GM20000 (cell line): ENCODE data around the gene UGT1A9.

Experiments
- DNase-seq: peaks from one replicate; pipeline ENCODE4 v3.0.0; 2012; ENCODE audit warnings: low spot score
- TF ChIP-seq, protein P1 (sequence below): IDR thresholded peaks from 2 replicates; pipeline ENCODE4 v1.5.1; 2012; ENCODE audit warnings: mild to moderate bottlenecking, control low read depth; ENCODE audit errors: extremely low read depth, missing control alignments

UGT1A9 gene

GRCh38 chr2:233821709-233822100 lies 150.0 kb downstream of the UGT1A9 start:
- DNase-seq, result no peak
- TF ChIP-seq, protein P1, sequence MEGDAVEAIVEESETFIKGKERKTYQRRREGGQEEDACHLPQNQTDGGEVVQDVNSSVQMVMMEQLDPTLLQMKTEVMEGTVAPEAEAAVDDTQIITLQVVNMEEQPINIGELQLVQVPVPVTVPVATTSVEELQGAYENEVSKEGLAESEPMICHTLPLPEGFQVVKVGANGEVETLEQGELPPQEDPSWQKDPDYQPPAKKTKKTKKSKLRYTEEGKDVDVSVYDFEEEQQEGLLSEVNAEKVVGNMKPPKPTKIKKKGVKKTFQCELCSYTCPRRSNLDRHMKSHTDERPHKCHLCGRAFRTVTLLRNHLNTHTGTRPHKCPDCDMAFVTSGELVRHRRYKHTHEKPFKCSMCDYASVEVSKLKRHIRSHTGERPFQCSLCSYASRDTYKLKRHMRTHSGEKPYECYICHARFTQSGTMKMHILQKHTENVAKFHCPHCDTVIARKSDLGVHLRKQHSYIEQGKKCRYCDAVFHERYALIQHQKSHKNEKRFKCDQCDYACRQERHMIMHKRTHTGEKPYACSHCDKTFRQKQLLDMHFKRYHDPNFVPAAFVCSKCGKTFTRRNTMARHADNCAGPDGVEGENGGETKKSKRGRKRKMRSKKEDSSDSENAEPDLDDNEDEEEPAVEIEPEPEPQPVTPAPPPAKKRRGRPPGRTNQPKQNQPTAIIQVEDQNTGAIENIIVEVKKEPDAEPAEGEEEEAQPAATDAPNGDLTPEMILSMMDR, result no peak

GRCh38 chr2:233822101-233822771 lies 150.5 kb downstream of the UGT1A9 start:
- DNase-seq, result no peak
- TF ChIP-seq, protein P1, result no peak
